Duodenal mucosa (tissue), 2 donors: Measurements from ENCODE around the gene AVEN.

Source experiments
- H3K27ac ChIP-seq: one replicate; pipeline ENCODE4 v1.7.0; 2013; ENCODE audit warnings: low read depth, low read length
- H3K27me3 ChIP-seq, 2 donors: one replicate each; pipeline ENCODE4 v1.7.0; 2013; ENCODE audit warnings: low read length in 2 of 2, control low read depth in 1 of 2; ENCODE audit not compliant: insufficient read depth in 2 of 2, control insufficient read depth in 1 of 2
- H3K36me3 ChIP-seq, 2 donors: one replicate each; pipeline ENCODE4 v1.7.0; 2013; ENCODE audit warnings: low read length in 2 of 2, control low read depth in 1 of 2; ENCODE audit not compliant: insufficient read depth in 2 of 2, control insufficient read depth in 1 of 2
- H3K4me1 ChIP-seq, 2 donors: one replicate each; pipeline ENCODE4 v1.7.0; 2013; ENCODE audit warnings: low read length in 2 of 2, control low read depth in 1 of 2; ENCODE audit not compliant: insufficient read depth in 2 of 2, control insufficient read depth in 1 of 2
- H3K4me3 ChIP-seq, 2 donors: one replicate each; pipeline ENCODE4 v1.7.0; 2013; ENCODE audit warnings: low read length in 2 of 2, low read depth in 1 of 2
- H3K9ac ChIP-seq, 2 donors: one replicate each; pipeline ENCODE4 v1.7.0; 2013; ENCODE audit warnings: low read length in 2 of 2, low read depth in 1 of 2
- H3K9me3 ChIP-seq, 2 donors: one replicate each; pipeline ENCODE4 v1.7.0; 2013; ENCODE audit warnings: low read length in 2 of 2, control low read depth in 1 of 2; ENCODE audit not compliant: control insufficient read depth in 1 of 2

AVEN gene

GRCh38 chr15:33963831-33964664, 75.0 kb downstream of the AVEN start:
- no peaks in the 10 kb centered on the region for H3K4me1 ChIP-seq
- H3K27ac ChIP-seq = no peak overlapping the region
- H3K27me3 ChIP-seq = no peaks in the 10 kb centered on the region
- no peak overlapping the region for H3K4me3 ChIP-seq
- no peak overlapping the region for H3K9ac ChIP-seq
- H3K9me3 ChIP-seq = no peaks in the 10 kb centered on the region
- no peaks in the 10 kb centered on the region for H3K36me3 ChIP-seq

DNA sequence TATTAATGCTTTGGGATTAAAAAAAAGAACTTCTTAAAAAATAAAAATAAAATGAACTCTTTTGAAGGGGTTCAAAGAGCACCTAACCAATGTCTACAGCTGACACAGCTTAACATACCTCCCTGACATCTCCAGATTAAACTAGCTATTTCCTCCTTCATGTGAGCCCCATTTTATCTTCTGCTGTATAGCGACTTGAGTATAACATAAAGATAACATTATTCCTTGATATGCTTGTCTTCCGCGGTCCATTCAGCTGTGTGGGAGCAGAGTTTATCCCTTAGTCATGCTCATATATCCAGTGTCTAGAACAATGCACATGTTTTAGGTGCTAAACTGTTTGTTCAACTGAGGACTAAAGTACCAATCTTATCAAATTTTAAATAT, 78.5 kb downstream of the AVEN start:
- Histone ChIP-seq H3K9ac (no peak overlapping the region), H3K27ac (no peak overlapping the region), H3K4me3 (no peak overlapping the region), H3K9me3 (no peaks in the 10 kb centered on the region), H3K4me1 (no peaks in the 10 kb centered on the region), H3K27me3 (no peaks in the 10 kb centered on the region), H3K36me3 (no peaks in the 10 kb centered on the region)

GRCh38 chr15:33959844-33960548, 79.0 kb downstream of the AVEN start:
- Histone ChIP-seq H3K4me1 (no peaks in the 10 kb centered on the region), H3K36me3 (no peaks in the 10 kb centered on the region), H3K9ac (no peak overlapping the region), H3K4me3 (no peak overlapping the region), H3K9me3 (no peaks in the 10 kb centered on the region), H3K27ac (no peak overlapping the region), H3K27me3 (no peaks in the 10 kb centered on the region)

- H3K4me1 ChIP-seq = no peaks in the 10 kb centered on the region
- H3K27ac ChIP-seq = no peak overlapping the region
- H3K9ac ChIP-seq = no peak overlapping the region
- no peak overlapping the region for H3K4me3 ChIP-seq
- H3K9me3 ChIP-seq = no peaks in the 10 kb centered on the region
- H3K36me3 ChIP-seq = no peaks in the 10 kb centered on the region
- H3K27me3 ChIP-seq = no peaks in the 10 kb centered on the region
Measured at GRCh38 chr15:33956397-33956796, 82.6 kb downstream of the AVEN start.

DNA sequence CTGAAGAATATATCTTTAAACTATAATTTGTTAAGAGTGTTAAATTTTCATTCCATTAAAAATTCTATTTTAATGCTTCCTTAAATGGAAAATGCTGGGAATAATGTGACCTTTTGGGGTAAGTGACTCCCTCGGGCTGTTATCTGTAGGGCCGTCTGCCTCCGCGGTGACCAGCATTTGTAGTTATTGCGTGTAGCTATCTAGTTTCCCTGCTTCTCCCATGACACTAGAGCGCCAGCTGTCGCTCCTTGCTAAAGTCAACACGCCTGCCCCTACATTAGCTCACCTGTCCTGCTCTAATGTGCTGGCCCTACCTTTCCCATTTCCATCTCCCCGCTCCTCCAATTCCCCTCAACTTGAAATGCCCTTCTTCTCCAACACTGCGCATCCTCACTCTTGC, 83.1 kb downstream of the AVEN start:
- Histone ChIP-seq H3K36me3 (no peaks in the 10 kb centered on the region), H3K4me1 (no peaks in the 10 kb centered on the region), H3K4me3 (no peak overlapping the region), H3K27me3 (no peaks in the 10 kb centered on the region), H3K27ac (no peak overlapping the region), H3K9ac (no peak overlapping the region), H3K9me3 (no peaks in the 10 kb centered on the region)

DNA sequence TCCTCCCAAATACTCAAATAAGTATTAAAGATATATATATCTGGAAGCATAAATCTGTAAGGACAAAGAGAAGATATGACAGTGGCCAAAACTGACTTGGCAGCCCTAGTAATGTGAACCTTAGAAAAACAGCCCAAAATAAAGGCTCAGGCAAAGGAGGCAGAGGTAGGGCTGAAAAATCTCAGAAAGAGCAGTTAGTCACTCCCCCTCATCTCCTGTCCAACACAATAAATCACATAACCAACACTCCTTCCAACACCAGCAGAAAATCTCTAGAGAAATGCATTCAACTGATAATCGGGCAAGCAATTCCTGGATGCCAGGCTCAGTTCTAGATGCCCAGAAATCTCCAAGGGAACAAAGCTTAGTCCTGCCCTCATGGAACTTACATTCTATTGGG, 92.9 kb downstream of the AVEN start:
- H3K27me3 ChIP-seq = no peaks in the 10 kb centered on the region
- no peaks in the 10 kb centered on the region for H3K9me3 ChIP-seq
- H3K27ac ChIP-seq = no peak overlapping the region
- no peak overlapping the region for H3K4me3 ChIP-seq
- H3K9ac ChIP-seq = no peak overlapping the region
- no peaks in the 10 kb centered on the region for H3K36me3 ChIP-seq
- H3K4me1 ChIP-seq = no peaks in the 10 kb centered on the region

- Histone ChIP-seq H3K4me3 (no peak overlapping the region), H3K4me1 (no peaks in the 10 kb centered on the region), H3K27me3 (no peaks in the 10 kb centered on the region), H3K36me3 (no peaks in the 10 kb centered on the region), H3K27ac (no peak overlapping the region), H3K9me3 (no peaks in the 10 kb centered on the region), H3K9ac (no peak overlapping the region)
Measured at GRCh38 chr15:33941279-33942063, 97.5 kb downstream of the AVEN start.

DNA sequence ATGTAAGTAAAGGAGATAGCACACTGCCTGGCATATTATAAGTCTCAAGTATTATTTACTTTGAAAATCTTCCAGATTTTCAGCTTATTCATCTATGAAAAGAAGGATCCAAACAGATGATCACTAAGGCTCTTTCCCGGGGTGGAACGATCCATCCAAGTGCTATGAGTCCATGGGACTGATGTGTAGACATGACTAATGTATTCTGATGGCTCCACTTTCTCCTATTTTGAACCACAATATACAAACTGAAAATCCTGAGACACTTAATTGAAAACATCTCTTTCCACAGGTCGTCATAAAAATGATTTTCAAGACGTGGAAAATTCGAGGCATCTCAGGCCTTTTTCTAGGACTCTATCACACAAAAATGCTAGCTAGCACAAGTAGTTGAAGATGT, 104.1 kb downstream of the AVEN start:
- no peaks in the 10 kb centered on the region for H3K36me3 ChIP-seq
- H3K9me3 ChIP-seq = no peaks in the 10 kb centered on the region
- H3K27ac ChIP-seq = no peak overlapping the region
- H3K9ac ChIP-seq = no peak overlapping the region
- no peaks in the 10 kb centered on the region for H3K27me3 ChIP-seq
- no peak overlapping the region for H3K4me3 ChIP-seq
- no peaks in the 10 kb centered on the region for H3K4me1 ChIP-seq

DNA sequence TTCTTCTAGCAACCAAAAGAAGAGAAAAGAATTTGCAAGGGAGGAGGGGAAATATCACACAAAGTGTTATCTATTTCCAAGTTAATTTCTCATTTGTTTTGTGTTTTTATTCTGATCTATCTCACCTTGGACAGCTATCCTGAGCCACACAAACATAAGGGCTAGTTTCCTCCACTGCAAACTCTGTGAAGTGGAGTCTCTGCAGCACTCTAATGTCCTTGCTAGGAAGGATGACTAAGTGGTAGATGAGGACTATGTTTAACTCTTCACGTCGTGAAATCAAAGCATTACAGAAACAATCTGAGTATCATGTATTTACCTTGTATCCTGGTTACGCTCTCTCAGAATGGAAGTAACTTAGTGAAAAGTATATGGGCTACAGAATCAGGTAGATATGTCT, 104.6 kb downstream of the AVEN start:
- no peak overlapping the region for H3K4me3 ChIP-seq
- H3K27me3 ChIP-seq = no peaks in the 10 kb centered on the region
- no peak overlapping the region for H3K9ac ChIP-seq
- no peaks in the 10 kb centered on the region for H3K9me3 ChIP-seq
- H3K27ac ChIP-seq = no peak overlapping the region
- no peaks in the 10 kb centered on the region for H3K4me1 ChIP-seq
- no peaks in the 10 kb centered on the region for H3K36me3 ChIP-seq

DNA sequence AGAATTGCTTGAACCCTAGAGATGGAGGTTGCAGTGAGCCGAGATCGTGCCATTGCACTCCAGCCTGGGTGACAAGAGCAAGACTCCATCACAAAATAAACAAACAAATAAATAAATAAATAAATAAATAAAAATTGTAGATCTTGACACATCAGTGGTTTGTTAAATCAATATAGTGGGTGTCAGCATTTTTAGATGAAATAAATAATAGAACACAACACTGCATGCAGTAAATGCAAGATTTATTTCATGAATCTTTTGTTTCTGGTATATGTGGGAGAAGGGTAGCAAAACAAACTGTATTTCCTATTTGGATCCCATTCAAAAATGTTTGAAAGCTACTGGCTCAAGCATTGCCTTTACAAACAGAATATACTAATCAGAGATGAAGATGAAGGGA, 106.3 kb downstream of the AVEN start:
- no peaks in the 10 kb centered on the region for H3K36me3 ChIP-seq
- no peak overlapping the region for H3K4me3 ChIP-seq
- no peaks in the 10 kb centered on the region for H3K27me3 ChIP-seq
- no peak overlapping the region for H3K9ac ChIP-seq
- no peaks in the 10 kb centered on the region for H3K9me3 ChIP-seq
- H3K4me1 ChIP-seq = no peaks in the 10 kb centered on the region
- no peak overlapping the region for H3K27ac ChIP-seq
